Prostate gland (tissue), 2 donors: Measurements from ENCODE around the gene WTAP.
"Not testable (repeated sequence)": the region's sequence is repeated elsewhere in the genome, so short reads cannot be mapped to it uniquely, and the experiment has no call there.

ENCODE experiments used
- POLR2A ChIP-seq: fragments of 450-650 bp; IDR thresholded peaks from one replicate; pipeline ENCODE4 v1.6.1; 2016; ENCODE audit warnings: antibody characterized with exemption, mild to moderate bottlenecking
- TF ChIP-seq, protein P1 (sequence below), 4 experiments: fragments of 200-600 bp in 2 of 4; fragments of 450-650 bp in 2 of 4; sonication (generic) in 2 of 4; IDR thresholded peaks; 1 replicate in 3 of 4; 2 replicates in 1 of 4; pipeline ENCODE4 v1.5.1; 2016 to 2019; ENCODE audit warnings: antibody characterized with exemption in 4 of 4, mild to moderate bottlenecking in 2 of 4, moderate library complexity in 2 of 4

DNA sequence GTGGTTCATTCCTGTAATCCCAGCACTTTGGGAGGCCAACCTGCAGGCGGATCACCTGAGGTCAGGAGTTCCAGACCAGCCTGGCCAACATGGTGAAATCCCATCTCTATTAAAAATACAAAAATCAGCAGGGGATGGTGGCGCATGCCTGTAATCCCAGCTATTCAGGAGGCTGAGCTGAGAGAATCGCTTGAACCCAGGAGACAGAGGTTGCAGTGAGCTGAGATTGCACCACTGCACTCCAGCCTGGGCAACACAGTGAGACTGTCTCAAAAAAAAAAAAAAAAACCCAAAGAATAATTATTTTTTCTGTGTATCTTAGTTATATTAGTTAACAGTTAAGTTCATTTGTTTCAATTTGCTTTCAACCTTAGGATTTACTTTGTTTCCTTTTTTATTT is 2.1 kb upstream of the WTAP start:
- not testable (repeated sequence) for TF ChIP-seq POLR2A
- TF ChIP-seq, protein P1, sequence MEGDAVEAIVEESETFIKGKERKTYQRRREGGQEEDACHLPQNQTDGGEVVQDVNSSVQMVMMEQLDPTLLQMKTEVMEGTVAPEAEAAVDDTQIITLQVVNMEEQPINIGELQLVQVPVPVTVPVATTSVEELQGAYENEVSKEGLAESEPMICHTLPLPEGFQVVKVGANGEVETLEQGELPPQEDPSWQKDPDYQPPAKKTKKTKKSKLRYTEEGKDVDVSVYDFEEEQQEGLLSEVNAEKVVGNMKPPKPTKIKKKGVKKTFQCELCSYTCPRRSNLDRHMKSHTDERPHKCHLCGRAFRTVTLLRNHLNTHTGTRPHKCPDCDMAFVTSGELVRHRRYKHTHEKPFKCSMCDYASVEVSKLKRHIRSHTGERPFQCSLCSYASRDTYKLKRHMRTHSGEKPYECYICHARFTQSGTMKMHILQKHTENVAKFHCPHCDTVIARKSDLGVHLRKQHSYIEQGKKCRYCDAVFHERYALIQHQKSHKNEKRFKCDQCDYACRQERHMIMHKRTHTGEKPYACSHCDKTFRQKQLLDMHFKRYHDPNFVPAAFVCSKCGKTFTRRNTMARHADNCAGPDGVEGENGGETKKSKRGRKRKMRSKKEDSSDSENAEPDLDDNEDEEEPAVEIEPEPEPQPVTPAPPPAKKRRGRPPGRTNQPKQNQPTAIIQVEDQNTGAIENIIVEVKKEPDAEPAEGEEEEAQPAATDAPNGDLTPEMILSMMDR (IDR thresholded peaks at IDR 0.05) = not testable (repeated sequence)
